NCI-H748 (cell line): ENCODE data around the gene UBR3.
"Not testable (repeated sequence)": the region's sequence is repeated elsewhere in the genome, so short reads cannot be mapped to it uniquely, and the experiment has no call there.

ENCODE experiments used
- DNase-seq: peaks from one replicate; lab custom pipeline; 2025; ENCODE audit not compliant: unreplicated experiment; lab: John Stamatoyannopoulos, UW

The UBR3 gene

DNA sequence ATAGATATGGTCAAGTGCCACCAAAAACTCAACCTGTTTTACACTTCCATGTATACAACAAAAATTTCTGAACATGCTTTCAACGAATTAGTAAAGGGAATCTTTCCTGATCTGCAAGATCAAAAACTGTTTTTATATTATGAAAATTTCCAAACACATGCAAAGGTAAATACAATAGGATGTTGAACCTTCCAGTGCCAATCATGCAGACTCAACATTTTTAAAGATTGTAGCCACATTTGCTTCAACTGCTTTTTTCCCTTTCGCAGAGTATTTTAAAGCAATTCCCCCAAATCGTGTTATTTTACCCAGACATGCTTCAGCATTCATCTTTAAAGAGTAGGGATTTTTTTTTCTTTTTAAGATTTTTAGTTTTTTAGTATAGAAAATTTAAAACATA lies 40.3 kb downstream of the UBR3 start:
- DNase-seq: no peak

DNA sequence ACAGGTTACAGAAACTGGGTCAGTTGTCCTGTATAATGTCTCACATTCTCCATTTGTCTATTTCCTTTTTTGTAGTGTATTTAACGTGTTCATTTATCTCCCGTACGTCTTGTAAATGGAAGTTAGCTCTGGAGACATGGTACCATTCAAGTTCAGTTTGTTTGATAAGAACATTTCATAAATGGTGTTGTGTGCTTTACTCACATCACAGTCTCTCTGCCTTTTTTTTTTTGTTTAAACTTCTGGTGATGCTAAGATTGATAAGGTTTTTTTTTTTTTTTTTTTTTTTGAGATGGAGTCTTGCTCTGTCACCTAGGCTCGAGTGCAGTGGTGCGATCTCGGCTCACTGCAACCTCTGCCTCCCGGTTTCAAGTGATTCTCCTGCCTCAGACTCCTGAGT lies 41.7 kb downstream of the UBR3 start:
- no peak for DNase-seq

DNA sequence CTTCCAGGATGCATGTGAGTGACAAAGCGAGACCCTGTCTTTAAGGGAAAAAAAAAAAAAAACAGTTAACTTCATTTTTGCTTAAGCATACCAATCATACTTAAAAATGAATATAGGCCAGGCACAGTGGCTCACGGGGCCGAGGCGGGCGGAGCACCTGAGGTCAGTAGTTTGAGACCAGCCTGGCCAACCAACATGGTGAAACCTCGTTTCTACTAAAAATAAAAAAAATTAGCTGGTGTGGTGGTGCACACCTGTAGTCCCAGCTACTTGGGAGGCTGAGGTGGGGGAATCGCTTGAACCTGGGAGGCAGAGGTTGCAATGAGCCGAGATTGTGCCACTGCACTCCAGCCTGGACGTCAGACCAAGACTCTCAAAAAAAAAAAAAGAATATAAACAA lies 44.1 kb downstream of the UBR3 start:
- DNase-seq: not testable (repeated sequence)

DNA sequence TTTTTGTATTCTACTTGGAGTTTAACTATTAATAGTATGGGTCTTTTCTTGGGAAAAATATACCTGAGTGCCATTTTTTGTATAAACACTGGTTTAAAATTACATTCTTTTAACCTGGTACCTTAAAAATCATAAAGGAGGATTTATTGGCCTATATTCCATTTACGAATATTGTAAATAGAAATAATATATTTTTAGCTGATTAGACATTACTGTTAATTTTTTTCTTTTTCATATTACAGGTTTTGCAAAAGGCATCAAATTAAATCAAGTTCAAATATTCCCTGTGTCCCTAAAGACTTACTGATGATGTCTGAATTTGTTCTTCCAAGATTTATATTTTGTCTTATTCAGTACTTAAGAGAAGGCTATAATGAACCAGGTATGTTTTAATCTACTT lies 44.7 kb downstream of the UBR3 start:
- DNase-seq: no peak

DNA sequence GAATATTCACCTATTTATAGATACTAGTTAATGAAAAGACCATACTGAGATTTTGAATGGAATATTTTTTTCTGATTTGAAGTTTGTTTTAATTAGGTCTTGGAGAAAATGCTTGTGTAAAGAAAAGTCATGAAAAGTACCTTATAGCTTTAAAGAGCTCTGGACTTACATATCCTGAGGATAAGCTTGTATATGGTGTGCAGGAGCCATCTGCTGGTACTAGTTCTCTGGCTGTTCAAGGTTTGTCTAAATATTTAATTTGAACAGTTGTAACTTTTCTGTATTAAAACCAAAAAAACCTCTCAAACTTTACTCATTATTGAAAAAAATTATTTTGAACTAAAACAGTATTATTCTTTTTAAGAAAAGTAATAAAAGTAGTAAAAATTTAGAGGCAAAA lies 50.1 kb downstream of the UBR3 start:
- peak; percentile 26 for DNase-seq

DNA sequence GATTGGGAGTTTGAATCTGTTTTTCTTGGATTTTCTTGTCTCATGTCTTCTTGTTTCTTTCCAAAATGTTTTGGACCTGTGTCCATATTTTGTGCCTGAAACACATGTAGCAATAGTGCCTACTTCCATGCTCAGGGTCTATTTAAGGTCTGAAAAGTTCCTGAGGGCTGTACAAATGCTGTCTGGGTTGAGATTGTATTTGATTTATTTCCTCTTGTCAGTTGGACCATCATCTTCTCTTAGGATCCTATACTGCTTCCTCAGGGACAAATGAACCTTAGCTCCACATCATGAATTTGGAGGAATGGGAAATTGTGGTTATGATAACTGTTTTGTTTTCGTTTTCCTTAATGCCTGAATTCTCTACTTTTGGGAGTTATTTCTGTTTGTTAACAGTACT lies 59.9 kb downstream of the UBR3 start:
- DNase-seq: no peak

DNA sequence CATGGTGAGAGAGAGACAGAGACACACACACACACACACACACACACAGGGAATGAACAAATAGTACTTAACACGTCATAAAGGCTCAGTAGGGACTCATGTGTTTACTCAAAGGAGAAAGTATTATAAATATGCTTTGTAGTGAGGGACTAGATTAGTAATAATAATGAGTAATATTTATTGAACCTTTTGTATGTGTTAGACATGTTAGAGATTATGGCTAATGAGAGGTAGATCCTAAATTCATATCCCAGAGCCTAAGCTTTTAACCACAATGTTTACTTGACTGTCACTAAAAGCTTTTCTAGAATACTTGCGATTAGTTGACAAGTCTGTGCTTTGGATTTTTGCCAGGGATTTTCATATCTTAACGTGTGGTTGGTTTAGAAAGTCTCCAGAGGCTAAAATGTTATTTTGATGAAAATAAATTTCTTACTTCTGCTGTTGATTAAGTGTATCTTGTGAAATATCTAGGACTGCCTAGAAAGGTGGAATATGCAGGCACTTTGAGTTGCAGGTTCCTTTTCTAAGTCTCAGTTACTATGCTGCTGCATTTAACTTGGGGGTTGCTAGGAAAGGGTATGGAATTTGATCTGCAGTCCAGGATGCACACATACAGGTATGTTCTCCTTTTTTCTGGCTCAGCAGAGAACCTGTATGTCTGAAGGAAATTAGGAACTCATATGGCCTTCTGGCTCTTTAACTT lies 64.5 kb downstream of the UBR3 start:
- DNase-seq: peak; percentile 54

DNA sequence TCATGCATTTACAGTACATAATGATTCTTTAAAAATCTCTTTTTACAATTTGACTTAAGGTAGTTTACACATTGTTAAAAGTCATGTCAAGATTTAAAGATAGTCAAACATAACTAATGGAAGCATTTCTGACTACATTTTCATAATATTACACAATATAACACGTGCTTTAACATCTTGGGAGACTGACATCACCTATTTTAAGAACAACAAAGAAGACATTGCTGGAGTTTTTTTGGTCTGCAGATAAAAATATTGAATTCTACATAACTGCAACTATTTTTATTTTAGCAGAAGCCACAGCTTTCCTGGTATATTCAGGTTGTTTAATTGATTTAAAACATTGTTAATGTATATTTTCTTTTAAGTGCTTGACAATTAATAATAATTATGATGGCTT lies 65.7 kb downstream of the UBR3 start:
- no peak for DNase-seq

DNA sequence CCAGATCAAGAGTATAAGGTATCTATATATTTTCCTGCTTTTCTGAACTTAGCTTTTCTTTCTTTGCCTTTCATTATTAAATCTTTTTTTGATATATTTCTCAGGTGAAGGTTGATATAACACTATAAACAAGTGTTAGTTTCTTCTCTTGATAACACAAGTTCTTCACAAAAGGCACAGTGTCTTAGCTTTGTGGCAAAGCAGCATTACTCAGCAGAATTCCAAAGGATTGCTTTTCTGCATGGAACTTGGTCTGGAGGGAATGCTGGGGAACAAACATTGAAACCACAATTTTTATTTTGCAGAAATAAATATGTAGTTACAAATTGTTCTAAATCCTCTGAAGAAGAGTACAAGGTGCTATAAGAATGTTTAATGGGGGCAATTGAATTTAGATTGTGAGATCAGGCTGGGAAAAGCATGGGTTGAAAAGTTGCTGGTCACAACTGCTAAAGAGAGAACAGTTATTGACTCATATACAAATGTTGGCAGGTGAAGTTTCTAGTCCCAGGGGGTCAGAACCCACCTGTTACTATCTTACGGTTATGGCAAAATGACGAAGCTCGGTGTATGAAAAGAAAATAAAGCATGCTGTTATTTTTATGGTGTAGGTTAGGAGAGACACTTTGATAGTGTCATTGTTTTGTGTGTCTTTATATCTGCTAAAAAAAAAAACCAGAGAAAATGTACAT lies 68.2 kb downstream of the UBR3 start:
- DNase-seq: no peak

DNA sequence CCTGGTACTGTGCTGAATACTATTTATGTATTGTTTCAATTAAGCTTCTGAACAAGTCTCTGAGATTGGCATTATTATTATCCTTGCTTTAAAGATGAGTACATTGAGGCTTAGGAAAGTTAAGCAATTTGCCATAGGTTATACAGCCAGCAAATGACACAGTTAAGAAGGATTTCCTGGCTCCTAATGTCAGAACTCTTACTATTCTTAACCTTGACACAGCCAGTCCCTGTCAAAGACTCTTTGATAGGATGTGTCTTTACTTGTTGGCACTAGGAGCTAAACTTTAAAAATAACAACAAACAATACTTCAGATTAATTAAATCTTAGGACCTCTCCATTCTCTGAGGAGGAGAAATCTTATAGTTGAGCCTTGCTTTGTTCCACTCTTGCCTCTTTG lies 70.6 kb downstream of the UBR3 start:
- DNase-seq: no peak

DNA sequence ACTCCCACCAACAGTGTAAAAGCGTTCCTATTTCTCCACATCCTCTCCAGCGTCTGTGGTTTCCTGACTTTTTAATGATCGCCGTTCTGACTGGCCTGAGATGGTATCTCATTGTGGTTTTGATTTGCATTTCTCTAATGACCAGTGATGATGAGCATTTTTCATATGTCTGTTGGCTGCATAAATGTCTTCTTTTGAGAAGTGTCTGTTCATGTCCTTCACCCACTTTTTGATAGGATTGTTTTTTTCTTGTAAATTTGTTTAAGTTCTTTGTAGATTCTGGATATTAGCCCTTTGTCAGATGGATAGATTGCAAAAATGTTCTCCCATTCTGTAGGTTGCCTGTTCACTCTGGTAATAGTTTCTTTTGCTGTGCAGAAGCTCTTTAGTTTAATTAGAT lies 72.8 kb downstream of the UBR3 start:
- DNase-seq: not testable (repeated sequence)

DNA sequence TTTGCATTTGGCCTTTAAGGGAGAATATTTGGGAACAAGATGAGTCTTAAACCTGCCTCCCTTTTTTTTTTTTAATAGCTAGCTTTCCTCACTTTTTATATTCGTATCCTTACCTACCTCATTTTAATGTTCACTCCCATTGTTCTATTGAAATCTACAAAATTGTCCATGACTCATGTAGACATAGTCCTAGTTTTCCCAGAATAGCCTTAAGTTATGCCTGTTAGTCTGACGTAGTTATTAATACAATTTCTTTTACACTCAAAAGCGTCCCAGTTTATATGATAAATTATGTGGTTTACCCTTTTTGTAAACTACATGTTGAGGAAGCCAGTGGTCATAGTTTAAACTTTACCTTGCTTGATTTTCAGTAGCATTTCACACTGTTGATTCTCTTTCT lies 73.4 kb downstream of the UBR3 start:
- DNase-seq: no peak

DNA sequence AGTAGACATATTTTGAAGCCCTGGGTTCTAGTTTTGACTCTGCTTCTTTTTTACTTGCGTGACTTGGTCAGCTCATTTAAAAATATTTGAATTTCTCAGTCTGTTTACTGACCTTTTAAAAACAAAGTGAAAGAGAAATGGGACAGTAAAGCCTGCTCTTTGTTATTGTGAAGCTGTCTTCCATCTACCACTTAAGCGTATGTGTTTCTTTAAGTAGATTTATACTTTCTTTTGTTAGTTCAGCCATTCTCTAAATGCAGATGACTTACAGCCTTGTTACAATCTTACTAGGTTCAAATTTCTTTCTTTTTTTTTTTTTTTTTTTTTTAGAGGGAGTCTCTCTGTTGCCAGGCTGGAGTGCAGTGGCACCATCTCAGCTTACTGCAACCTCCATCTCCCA lies 79.5 kb downstream of the UBR3 start:
- no peak for DNase-seq

DNA sequence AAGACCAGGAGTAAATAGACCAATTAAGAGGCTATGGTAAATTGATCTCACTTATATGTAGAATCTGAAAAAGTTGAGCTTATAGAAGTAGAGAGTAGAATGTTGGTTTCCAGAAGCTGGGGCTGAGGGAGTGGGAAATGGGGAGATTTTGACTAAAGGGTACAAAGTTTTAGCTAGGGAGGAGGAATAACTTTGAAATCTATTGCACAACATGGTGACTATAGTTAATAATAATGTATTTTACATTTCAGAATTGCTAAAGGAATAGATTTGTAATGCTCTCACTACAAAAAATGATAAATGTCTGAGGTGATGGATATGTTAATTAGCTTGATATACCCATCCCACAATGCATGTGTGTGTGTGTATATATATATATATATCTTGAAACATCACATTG lies 82.1 kb downstream of the UBR3 start:
- DNase-seq: no peak

DNA sequence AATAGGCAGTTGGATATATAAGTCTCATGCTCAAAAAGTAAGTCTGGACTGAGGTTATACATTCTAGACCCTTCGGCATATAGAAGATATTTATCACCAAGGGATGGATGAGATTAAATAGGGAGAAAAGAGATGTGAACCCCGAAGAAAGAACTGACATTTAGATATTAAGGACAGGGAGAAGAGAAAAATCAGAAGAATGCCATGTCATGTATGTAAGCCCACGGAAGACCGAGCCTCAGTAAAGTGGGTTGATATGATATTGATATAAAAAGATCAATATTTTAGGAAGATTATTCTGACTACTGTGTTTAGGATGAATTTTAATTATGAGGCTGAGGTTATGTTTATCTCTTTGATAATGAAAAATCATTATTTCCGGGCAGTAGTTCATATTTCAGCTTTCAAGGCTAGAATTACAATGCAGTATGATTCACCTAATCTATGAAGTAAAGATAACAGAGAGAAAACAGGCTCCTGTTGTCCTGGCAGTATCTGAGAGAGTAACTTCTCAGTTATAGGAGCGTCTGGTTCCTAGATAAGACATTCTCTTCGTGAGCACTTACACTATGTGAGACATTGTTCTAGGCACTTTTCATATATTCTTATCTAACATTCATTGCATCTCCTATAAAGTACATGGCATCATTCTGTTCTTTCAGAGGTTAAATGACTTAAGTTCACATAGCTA lies 83.0 kb downstream of the UBR3 start:
- DNase-seq: no peak

DNA sequence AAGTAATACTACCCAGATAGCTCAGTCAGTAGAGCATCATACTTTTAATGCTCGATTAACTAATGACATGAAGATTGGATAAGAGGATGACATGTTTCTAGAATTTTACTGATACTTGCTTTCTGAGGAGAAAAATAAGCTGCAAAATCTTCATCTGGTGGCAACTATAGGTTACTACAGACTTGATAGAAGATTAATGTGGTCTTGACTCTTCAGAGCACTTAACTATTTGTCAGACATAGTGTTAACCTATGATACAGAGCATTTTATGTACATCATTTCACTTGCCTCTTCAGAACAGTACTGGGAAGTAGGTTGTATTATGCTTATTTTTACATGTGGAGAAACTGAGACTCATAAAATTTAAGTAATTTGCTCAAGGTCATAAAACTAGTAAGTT lies 83.9 kb downstream of the UBR3 start:
- no peak for DNase-seq

DNA sequence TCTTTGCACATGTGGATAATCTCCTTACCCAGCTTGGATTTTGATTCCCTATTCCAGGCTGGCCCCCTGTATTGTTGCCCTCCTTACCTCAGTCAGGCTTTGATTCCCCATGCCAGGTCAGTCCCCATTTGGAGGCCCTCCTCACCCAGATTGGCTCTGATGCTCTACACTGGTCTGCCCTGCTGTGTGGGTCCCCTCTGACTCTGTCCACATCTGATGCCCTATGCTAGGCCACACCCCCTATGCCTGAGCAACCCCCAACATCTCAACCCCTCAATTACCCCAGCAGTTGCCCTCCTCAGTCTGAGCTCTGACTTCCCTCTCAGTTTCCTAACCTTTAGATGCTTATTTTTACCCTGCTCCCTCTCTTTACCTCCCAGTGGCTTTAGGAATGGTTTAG lies 89.4 kb downstream of the UBR3 start:
- no peak for DNase-seq

DNA sequence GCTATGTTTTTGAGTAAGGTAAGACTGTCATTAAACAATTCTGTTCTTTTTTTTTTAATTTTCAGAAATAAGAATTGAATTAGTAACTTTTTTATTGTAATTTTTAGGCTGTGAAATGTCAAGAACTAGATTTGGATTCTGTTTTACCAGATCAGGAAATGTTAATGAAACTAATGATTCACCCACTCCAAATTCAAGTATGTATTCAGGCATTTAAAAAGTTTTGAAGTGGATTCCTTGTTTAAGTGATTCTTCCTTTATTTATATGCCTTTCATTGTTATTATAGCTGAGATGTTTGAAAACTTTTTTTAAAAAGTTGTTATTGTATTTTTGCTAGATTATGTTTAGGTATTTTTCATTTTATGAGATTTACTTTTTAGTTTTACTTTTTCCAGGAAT lies 96.7 kb downstream of the UBR3 start:
- no peak for DNase-seq

DNA sequence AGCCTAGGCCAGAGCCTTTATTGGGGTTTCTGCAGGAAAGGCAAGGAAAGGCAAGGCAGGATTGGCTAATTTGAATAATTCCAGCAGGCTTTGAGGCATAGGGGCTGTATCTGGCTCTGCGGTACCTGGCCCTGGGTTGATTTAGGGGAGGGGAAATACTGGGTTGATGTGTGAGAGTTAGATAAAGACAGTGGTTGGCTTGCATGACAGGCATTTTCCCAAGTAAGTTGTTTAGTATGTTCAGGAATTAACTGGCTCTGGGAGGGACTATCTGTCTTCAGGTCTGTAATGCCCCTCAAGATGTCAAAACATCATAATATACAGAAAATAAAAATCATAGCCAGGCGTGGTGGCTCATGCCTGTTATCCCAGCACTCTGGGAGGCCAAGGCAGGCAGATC lies 98.7 kb downstream of the UBR3 start:
- no peak for DNase-seq

DNA sequence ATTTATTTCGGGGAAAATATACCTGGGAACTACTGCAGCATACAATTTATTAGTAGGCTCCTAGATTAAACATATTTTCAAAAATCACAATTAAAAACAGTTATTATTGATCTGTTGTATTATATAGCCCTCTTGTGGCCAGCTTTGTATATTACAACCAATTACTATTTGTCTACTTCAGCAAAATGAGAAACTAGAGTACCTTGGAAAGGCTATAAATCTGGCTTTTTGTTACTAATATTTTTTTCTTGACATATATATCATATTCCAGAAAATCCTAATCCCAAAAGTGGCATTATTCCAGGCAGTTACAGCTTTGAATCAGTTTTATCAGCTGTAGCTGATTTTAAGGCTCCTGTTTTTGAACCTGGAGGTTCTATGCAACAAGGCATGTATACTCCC lies 101.2 kb downstream of the UBR3 start:
- DNase-seq: peak; percentile 55

DNA sequence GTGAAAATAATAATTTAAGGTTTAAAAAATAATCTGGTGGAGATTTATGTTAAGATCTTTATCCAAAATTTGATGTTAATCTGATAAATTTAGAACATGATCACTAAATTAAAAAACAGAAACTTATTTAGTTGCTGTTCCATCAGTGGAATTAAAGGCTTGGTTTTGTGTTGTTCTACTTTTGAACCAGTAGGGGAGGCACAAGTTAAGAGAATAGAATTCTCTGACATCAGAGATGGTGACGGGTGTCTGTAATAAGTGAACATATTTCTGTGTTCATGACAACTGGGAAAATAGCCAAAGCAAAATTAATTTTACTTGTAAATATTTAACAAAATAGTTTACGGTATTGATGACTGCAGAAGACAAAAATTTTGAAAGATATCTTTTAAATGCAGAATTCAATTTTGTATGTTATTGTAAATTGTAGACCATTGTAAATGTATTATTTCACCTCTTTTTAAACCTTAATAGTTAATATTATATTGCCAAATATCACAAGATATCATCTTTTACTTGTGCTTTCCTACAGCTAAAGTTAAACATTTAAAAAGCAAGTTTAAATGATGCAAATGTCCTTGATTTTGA lies 106.0 kb downstream of the UBR3 start:
- peak; percentile 78 for DNase-seq

DNA sequence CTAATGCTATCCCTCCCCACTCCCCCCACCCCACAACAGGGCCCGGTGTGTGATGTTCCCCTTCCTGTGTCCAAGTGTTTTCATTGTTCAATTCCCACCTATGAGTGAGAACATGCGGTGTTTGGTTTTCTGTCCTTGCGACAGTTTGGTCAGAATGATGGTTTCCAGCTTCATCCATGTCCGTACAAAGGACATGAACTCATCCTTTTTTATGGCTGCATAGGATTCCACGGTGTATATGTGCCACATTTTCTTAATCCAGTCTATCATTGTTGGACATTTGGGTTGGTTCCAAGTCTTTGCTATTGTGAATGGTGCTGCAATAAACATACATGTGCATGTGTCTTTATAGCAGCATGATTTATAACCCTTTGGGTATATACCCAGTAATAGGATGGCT lies 109.4 kb downstream of the UBR3 start:
- DNase-seq: not testable (repeated sequence)
